ENCODE data around the gene ALS2.

DNA sequence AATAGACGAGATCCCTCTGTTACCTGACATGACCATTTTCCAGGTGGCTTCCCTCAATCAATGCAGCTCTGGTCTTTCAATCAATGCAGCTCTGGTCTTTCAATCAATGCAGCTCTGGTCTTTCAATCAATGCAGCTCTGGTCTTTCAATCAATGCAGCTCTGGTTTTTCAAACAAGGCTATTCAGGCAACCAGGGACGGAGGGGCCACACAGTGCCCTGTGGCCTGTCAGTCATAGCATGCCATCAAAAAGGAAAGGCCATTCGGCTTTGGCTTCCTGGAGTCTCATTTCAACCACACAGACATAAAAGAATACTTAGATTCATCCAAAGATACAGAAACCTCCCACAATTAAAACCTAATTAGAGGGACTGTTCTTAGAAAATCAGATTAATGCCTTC is 95.6 kb downstream of the ALS2 start:
- TF ChIP-seq TAF1 (conservative IDR thresholded peaks at IDR 0.05) (no peak), RAD21 (IDR thresholded peaks at IDR 0.05) (no peak), SP1 (IDR thresholded peaks at IDR 0.05) (no peak), GABPA (IDR thresholded peaks at IDR 0.05 in 1 of 2, conservative IDR thresholded peaks at IDR 0.05 in 1 of 2) (no peak), JUND (IDR thresholded peaks at IDR 0.05) (no peak), EGR1 (IDR thresholded peaks at IDR 0.05; ENCODE audit: low read depth in 2 of 2) (no peak), NR2F2 (IDR thresholded peaks at IDR 0.05) (no peak), YY1 (IDR thresholded peaks at IDR 0.05) (no peak), RXRA (IDR thresholded peaks at IDR 0.05) (no peak)
- TF ChIP-seq, protein P1, sequence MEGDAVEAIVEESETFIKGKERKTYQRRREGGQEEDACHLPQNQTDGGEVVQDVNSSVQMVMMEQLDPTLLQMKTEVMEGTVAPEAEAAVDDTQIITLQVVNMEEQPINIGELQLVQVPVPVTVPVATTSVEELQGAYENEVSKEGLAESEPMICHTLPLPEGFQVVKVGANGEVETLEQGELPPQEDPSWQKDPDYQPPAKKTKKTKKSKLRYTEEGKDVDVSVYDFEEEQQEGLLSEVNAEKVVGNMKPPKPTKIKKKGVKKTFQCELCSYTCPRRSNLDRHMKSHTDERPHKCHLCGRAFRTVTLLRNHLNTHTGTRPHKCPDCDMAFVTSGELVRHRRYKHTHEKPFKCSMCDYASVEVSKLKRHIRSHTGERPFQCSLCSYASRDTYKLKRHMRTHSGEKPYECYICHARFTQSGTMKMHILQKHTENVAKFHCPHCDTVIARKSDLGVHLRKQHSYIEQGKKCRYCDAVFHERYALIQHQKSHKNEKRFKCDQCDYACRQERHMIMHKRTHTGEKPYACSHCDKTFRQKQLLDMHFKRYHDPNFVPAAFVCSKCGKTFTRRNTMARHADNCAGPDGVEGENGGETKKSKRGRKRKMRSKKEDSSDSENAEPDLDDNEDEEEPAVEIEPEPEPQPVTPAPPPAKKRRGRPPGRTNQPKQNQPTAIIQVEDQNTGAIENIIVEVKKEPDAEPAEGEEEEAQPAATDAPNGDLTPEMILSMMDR (IDR thresholded peaks at IDR 0.05; ENCODE audit: low read depth, low read length, missing input control) = no peak
- TF ChIP-seq, protein P2, sequence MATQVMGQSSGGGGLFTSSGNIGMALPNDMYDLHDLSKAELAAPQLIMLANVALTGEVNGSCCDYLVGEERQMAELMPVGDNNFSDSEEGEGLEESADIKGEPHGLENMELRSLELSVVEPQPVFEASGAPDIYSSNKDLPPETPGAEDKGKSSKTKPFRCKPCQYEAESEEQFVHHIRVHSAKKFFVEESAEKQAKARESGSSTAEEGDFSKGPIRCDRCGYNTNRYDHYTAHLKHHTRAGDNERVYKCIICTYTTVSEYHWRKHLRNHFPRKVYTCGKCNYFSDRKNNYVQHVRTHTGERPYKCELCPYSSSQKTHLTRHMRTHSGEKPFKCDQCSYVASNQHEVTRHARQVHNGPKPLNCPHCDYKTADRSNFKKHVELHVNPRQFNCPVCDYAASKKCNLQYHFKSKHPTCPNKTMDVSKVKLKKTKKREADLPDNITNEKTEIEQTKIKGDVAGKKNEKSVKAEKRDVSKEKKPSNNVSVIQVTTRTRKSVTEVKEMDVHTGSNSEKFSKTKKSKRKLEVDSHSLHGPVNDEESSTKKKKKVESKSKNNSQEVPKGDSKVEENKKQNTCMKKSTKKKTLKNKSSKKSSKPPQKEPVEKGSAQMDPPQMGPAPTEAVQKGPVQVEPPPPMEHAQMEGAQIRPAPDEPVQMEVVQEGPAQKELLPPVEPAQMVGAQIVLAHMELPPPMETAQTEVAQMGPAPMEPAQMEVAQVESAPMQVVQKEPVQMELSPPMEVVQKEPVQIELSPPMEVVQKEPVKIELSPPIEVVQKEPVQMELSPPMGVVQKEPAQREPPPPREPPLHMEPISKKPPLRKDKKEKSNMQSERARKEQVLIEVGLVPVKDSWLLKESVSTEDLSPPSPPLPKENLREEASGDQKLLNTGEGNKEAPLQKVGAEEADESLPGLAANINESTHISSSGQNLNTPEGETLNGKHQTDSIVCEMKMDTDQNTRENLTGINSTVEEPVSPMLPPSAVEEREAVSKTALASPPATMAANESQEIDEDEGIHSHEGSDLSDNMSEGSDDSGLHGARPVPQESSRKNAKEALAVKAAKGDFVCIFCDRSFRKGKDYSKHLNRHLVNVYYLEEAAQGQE (IDR thresholded peaks at IDR 0.05) = no peak
- TF ChIP-seq, protein P3, sequence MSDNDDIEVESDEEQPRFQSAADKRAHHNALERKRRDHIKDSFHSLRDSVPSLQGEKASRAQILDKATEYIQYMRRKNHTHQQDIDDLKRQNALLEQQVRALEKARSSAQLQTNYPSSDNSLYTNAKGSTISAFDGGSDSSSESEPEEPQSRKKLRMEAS (IDR thresholded peaks at IDR 0.05) = no peak
- TF ChIP-seq, protein P4, sequence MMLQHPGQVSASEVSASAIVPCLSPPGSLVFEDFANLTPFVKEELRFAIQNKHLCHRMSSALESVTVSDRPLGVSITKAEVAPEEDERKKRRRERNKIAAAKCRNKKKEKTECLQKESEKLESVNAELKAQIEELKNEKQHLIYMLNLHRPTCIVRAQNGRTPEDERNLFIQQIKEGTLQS (IDR thresholded peaks at IDR 0.05) = no peak
